HUES6 (cell line): Measurements from ENCODE around the gene PDE7B.

ENCODE experiments used
- H3K27ac ChIP-seq: 2 replicates; pipeline ENCODE4 v1.7.0; 2013; ENCODE audit warnings: low read depth, mild to moderate bottlenecking, low read length, inconsistent platforms
- H3K27me3 ChIP-seq: 2 replicates; pipeline ENCODE4 v1.6.1; 2013; ENCODE audit warnings: low read length; ENCODE audit not compliant: control insufficient read depth, insufficient read depth
- H3K36me3 ChIP-seq: 2 replicates; pipeline ENCODE4 v1.6.1; 2013; ENCODE audit warnings: low read length; ENCODE audit not compliant: control insufficient read depth, insufficient read depth
- H3K4me1 ChIP-seq: 2 replicates; pipeline ENCODE4 v1.6.1; 2013; ENCODE audit warnings: low read length; ENCODE audit not compliant: control insufficient read depth, insufficient read depth
- H3K4me3 ChIP-seq: 2 replicates; pipeline ENCODE4 v1.5.1; 2013; ENCODE audit warnings: low read depth, low read length
- H3K9ac ChIP-seq: one replicate; pipeline ENCODE4 v1.6.1; 2013; ENCODE audit warnings: mild to moderate bottlenecking, low read length
- H3K9me3 ChIP-seq: 2 replicates; pipeline ENCODE4 v1.6.1; 2013; ENCODE audit warnings: low read depth, low read length; ENCODE audit not compliant: control insufficient read depth, insufficient read depth

PDE7B gene

GRCh38 chr6:136161950-136162349, 310.4 kb downstream of the PDE7B start:
- Histone ChIP-seq H3K27me3 (no peaks in the 10 kb centered on the region), H3K4me1 (no peaks in the 10 kb centered on the region), H3K4me3 (no peak overlapping the region), H3K36me3 (no peaks in the 10 kb centered on the region), H3K9me3 (peaks cover 15% of the 10 kb centered on the region), H3K27ac (no peak overlapping the region), H3K9ac (no peak overlapping the region)

GRCh38 chr6:136163260-136163659, 311.8 kb downstream of the PDE7B start:
- Histone ChIP-seq H3K9ac (no peak overlapping the region), H3K36me3 (no peaks in the 10 kb centered on the region), H3K4me1 (no peaks in the 10 kb centered on the region), H3K27ac (no peak overlapping the region), H3K9me3 (peaks cover 17% of the 10 kb centered on the region), H3K4me3 (no peak overlapping the region), H3K27me3 (no peaks in the 10 kb centered on the region)

GRCh38 chr6:136166815-136167214, 315.3 kb downstream of the PDE7B start:
- Histone ChIP-seq H3K9ac (no peak overlapping the region), H3K4me3 (no peak overlapping the region), H3K36me3 (no peaks in the 10 kb centered on the region), H3K9me3 (peaks cover 17% of the 10 kb centered on the region), H3K4me1 (no peaks in the 10 kb centered on the region), H3K27me3 (no peaks in the 10 kb centered on the region), H3K27ac (no peak overlapping the region)

GRCh38 chr6:136169394-136170148, 318.1 kb downstream of the PDE7B start:
- H3K9ac ChIP-seq = no peak overlapping the region
- H3K27ac ChIP-seq = no peak overlapping the region

GRCh38 chr6:136171231-136171630, 319.7 kb downstream of the PDE7B start:
- Histone ChIP-seq H3K36me3 (no peaks in the 10 kb centered on the region), H3K27me3 (no peaks in the 10 kb centered on the region), H3K27ac (no peak overlapping the region), H3K9ac (no peak overlapping the region), H3K4me1 (no peaks in the 10 kb centered on the region), H3K4me3 (no peak overlapping the region), H3K9me3 (peaks cover 6% of the 10 kb centered on the region; the same call in 1 of the 2 replicates)

More at GRCh38 chr6:136169394-136170148, 318.1 kb downstream of the PDE7B start:
- no peaks in the 10 kb centered on the region for H3K27me3 ChIP-seq
- H3K4me1 ChIP-seq = no peaks in the 10 kb centered on the region
- H3K9me3 ChIP-seq = peaks cover 10% of the 10 kb centered on the region
- no peak overlapping the region for H3K4me3 ChIP-seq
- no peaks in the 10 kb centered on the region for H3K36me3 ChIP-seq

GRCh38 chr6:136173519-136174507, 322.3 kb downstream of the PDE7B start:
- no peaks in the 10 kb centered on the region for H3K9me3 ChIP-seq

GRCh38 chr6:136174510-136174909, 323.0 kb downstream of the PDE7B start:
- Histone ChIP-seq H3K27ac (no peak overlapping the region), H3K36me3 (no peaks in the 10 kb centered on the region), H3K9ac (no peak overlapping the region), H3K4me1 (no peaks in the 10 kb centered on the region), H3K4me3 (no peak overlapping the region), H3K9me3 (no peaks in the 10 kb centered on the region), H3K27me3 (no peaks in the 10 kb centered on the region)

More at GRCh38 chr6:136173519-136174507, 322.3 kb downstream of the PDE7B start:
- Histone ChIP-seq H3K36me3 (no peaks in the 10 kb centered on the region), H3K27me3 (no peaks in the 10 kb centered on the region), H3K27ac (no peak overlapping the region), H3K4me1 (no peaks in the 10 kb centered on the region), H3K9ac (no peak overlapping the region), H3K4me3 (no peak overlapping the region)

- H3K4me3 ChIP-seq = no peak overlapping the region
- no peak overlapping the region for H3K9ac ChIP-seq
- no peaks in the 10 kb centered on the region for H3K36me3 ChIP-seq
- no peaks in the 10 kb centered on the region for H3K9me3 ChIP-seq
- H3K4me1 ChIP-seq = no peaks in the 10 kb centered on the region
- H3K27me3 ChIP-seq = no peaks in the 10 kb centered on the region
- H3K27ac ChIP-seq = no peak overlapping the region
Observed at GRCh38 chr6:136175873-136176272, 324.4 kb downstream of the PDE7B start.

- Histone ChIP-seq H3K36me3 (no peaks in the 10 kb centered on the region), H3K27ac (no peak overlapping the region), H3K27me3 (no peaks in the 10 kb centered on the region), H3K9ac (no peak overlapping the region), H3K4me1 (no peaks in the 10 kb centered on the region), H3K4me3 (no peak overlapping the region), H3K9me3 (no peaks in the 10 kb centered on the region)
Observed at GRCh38 chr6:136178749-136179148, 327.2 kb downstream of the PDE7B start.

GRCh38 chr6:136180704-136181511, 329.4 kb downstream of the PDE7B start:
- no peak overlapping the region for H3K27ac ChIP-seq
- H3K4me3 ChIP-seq = no peak overlapping the region

More at GRCh38 chr6:136180704-136181511, 329.4 kb downstream of the PDE7B start:
- Histone ChIP-seq H3K9me3 (no peaks in the 10 kb centered on the region), H3K36me3 (no peaks in the 10 kb centered on the region), H3K9ac (no peak overlapping the region), H3K27me3 (no peaks in the 10 kb centered on the region), H3K4me1 (no peaks in the 10 kb centered on the region)
